A172 (cell line): ENCODE results near the gene DACT2. TPM values are rescaled to one million over a fixed set of nuclear protein-coding genes. Genes with fewer than 3 reads are reported as not detected.

Source experiments
- DNase-seq: peaks from one replicate; pipeline ENCODE4 v3.0.0-alpha.2; 2015; ENCODE audit warnings: low spot score
- total RNA-seq: library from RNA; depleted of rRNA; stranded (reverse); fragments of >200 nt; shearing (Covaris generic); gene quantifications from 2 replicates; pipeline ENCODE4 v1.2.3, GENCODE V29; 2014

DACT2 gene
- total RNA-seq, 1 experiment from 2014 or later = not detected

GRCh38 chr6:168352096-168352495 lies 32.5 kb upstream of the DACT2 start:
- DNase-seq = no peak

DNA sequence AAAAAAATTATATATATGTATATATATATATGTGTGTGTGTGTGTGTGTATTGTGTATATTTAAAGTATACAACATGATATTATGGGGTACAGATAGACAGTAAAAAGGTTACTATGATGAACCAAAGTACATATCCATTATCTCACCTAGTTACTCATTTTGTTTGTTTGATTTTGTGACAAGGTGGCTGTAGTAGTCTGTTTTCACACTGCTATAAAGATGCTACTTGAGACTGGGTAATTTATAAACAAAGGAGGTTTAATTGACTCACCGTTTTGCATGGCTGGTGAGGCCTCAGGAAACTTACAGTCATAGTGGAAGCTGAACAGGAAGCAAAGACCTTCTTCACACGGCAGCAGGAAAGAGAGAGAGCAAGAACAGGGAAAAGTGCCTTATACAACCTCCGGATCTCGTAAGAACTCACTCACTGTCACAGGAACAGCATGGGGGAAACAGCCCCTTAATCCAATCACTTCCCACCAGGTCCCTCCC lies 30.2 kb upstream of the DACT2 start:
- no peak for DNase-seq

- DNase-seq = no peak
Measured at GRCh38 chr6:168348186-168348585, 28.6 kb upstream of the DACT2 start.

- DNase-seq = no peak
Measured at GRCh38 chr6:168347615-168348014, 28.0 kb upstream of the DACT2 start.

DNA sequence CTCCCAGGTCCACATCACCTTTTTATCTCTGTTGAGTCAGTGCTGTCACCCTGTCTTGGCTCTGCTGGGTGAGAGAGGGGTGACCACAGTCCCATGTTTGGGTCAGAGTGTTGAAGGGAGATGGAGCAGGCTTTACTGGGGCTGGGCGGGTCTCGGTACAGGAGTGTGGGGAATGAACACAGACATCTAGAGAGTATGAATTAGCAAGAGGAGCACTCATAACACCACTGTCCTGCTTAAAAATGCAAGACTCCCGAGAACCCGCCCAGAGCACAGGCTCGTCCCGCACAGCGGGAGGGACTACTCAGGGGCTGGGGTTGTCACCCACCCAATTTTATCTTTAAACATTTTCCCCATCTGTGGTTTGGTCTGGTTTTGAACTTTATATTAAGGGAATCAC lies 27.5 kb upstream of the DACT2 start:
- no peak for DNase-seq

DNA sequence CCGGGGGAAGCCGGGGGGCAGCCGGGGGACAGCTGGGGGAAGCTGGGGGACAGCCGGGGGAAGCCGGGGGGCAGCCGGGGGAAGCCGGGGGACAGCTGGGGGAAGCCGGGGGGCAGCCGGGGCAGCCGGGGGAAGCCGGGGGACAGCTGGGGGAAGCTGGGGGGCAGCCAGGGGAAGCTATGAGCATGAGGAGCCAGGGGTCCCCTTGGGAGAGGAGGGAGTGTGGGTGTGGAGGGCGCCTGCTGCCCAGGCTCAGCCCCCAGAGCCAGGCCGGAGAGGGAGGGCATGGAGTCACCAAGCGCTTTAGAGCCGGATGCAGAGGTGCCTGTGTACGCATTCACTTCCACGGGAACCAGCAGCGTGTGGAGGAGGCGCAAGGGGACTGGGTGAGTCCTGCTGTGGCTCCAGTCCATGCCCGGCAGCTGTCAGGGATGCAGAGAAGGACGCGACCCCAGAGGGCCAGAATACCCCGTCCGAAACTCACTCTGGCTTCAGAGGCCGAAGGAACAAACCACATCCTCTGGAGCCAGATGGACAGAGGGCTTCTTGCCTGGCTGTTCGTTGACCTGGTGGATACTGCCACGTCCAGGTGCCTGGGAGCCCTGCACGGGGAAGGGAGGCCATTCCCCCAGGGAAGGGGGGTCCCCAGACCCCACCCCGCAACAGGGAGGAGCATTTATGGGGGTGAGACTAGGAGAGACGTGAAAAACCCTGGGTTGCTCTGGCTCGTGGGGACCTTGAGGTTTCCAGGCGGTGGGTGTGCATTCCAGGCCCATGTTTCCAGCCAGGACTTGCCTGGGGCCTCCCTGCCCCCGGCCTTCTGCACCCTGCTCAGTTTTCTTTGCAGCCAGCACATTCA lies 26.5 kb upstream of the DACT2 start:
- no peak for DNase-seq

- no peak for DNase-seq
Measured at GRCh38 chr6:168345266-168345665, 25.7 kb upstream of the DACT2 start.

GRCh38 chr6:168344338-168344737 lies 24.8 kb upstream of the DACT2 start:
- no peak for DNase-seq

GRCh38 chr6:168343239-168344150 lies 23.9 kb upstream of the DACT2 start:
- no peak for DNase-seq

DNA sequence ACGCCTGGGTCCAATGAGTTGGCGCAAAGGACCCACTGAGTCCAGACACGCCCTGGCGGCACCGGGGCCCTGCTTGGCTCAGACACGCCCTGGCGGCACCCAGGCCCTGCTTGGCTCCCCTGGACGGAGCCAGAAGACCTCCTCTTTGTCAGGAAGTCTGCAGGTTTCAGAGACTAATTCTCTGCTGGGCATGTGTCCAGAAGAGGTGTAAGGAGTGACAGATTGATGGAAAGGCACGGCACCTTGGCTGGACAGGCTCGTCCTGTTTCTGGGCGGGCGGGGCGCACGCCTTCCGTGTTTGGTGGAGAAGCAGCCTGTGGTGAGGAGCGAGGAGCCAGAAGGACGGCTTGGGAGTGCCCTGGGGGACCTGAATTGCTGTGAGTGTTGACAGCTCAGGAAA lies 23.1 kb upstream of the DACT2 start:
- no peak for DNase-seq

- DNase-seq = no peak
Measured at GRCh38 chr6:168341280-168341900, 21.8 kb upstream of the DACT2 start.

DNA sequence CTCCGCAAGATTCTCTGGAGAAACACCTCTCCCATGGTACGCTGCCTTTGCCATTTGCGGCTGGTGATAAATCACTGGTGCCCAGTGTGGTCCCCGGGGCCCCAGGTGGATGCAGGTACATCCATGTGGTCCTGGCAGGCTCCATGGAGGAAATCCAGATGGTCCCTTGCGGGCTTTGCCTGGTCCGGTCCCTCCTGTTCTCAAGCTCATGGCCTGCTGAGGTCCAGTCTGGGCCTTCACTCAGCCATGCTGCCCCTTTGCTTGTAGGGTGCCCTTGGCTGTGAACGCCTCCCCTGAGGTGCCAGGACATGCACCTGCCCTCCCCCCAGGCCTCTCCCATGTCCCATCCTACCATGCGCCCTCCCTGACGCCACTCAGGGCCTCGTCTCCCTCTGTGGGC lies 21.2 kb upstream of the DACT2 start:
- no peak for DNase-seq

DNA sequence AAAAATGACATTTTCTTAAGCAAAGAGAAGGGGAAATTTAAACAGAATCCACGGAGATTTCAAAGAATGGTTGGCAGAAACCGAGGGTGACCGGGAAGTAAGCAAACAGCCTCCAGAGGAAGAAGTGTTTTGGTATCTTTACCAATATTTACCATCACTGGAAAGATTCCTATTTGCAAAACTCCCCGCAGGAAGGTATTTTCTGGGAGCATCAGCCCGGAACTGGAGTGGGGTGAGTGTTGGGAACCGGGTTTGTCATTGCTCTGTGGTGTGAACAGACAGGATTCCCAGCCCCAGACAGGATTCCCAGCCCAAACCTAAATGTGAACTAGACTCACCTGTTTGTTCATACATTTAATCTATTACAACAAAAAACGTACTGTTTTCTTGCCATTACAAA lies 19.2 kb upstream of the DACT2 start:
- DNase-seq = no peak

DNA sequence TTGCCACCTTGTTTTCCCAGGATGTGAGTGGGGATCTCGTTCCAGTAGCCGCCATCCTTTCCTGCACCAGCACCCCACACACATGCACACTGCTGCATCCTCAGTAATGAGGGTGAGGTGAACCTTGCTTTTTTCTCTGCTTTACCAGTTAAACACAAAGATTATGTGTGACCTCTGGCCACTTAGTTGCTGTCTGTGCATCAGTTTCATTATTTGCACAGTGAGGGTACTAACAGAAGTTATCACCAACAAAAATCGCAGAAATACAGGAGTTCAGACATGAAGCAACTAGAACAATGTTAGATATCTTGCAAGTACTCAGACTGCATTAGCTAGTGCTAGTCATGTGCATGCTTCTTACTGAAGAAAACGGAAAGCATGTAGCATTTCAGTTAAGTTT lies 17.4 kb upstream of the DACT2 start:
- DNase-seq = no peak

DNA sequence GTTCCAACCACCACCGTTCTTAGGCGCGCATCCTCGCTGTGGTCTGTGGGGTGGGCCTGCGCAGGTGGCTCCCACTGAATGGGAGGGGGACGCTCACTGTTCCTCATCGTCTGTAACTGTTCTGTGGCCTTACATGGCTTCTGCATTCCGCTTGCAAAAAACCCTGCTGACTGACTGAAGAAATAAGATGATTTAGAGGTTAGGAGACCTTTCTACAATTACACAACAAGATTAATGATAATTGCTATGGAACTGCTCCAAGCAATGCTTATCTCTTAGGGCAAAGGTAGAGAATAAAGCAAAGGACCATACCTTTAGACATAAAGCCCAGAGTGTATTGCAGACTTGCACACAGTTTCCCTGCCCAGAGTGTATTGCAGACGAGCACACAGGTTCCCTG lies 14.4 kb upstream of the DACT2 start:
- no peak for DNase-seq

DNA sequence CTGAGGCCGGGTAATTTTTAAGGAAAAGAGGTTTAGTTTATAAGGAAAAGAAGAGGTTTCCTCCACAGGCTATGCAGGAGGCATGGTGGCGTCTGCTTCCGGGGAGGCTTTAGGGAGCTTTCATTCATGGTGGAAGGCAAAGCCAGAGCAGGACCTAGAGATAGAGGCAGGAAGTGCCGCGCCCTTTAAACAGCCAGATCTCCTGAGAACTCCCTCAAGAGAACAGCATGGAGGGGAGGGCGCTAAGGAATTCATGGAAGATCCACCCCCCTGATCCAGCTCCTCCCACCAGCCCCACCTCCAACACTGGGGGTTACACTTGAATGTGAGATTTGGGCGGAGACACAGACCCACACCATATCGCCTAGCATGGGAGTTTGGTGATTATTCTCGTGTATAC lies 13.9 kb upstream of the DACT2 start:
- no peak for DNase-seq

DNA sequence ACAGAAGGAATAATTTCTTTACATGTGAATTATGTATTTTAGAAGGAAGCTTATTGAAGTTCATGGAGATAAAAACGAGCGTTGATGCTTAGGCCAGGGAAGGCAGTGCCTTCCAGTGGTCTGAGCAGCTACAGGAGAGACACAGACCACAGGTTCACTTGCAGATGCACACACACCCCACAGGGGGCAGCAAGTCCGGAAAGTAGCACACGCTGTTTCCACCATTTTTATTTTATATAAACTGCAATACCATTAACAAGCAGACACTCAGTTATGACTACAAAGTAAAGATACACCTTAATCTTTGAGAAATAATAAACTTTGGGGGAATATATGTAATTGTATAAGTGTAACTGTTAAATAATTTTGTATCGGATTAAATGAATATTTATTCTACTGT lies 13.5 kb upstream of the DACT2 start:
- no peak for DNase-seq

DNA sequence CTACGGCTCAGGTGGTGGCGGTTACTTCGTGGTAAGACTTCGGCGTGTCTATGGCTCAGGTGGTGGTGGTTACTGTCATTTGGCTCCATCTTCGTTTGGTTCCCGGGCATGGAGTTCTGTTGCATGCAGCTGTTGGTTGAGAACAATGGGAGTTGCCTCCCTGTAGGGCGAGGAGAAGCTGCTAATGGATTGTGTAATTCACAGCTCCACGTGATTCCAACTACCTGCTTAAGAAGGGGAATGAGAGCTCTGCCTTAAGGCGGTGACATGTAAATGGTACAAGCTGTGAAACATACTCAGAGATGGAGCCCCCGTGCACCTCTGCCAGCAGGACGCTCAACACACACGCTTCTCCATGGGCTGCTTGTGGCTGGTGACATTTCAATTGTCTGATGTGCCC lies 12.4 kb upstream of the DACT2 start:
- DNase-seq = no peak

DNA sequence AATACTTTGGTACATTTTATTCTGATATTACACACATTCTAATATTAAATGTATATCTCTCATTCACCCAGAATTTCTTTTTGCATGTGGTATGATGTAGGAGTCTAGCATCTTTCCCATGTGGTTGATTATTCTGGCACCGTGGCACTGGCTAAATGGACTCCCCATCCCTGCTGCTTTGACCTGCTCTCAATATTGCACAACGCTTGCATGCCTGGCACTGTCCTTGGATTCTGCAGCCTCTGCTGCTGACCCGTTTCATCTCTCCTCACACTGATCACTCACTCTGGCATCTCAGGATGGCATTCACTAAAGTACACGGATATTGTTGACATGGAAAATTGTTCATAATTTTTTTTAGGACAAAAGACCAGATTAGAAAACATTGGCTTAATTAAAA lies 11.5 kb upstream of the DACT2 start:
- no peak for DNase-seq

- DNase-seq = no peak
Measured at GRCh38 chr6:168330403-168330802, 10.8 kb upstream of the DACT2 start.

DNA sequence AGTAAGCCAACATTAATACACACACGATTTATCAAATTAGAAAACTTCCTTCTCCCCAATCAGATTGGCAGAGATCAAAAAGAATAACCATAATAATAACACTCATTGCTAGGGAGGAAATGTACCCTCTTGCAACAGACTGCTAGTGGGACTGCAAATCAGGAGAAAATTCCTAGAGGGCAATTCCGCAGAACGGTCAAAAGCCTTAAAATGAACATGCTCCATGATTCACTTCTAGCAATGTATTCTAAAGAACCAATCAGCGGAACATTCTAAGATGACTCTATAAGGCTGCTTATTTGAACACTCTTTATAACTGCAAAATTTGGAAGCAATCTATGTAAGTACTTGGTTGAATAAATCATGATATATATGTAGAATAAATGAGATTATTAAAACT lies 8.5 kb upstream of the DACT2 start:
- no peak for DNase-seq
